SK-N-SH (cell line): ENCODE results near the gene KCNJ15. TPM values are rescaled to one million over a fixed set of nuclear protein-coding genes. Genes with fewer than 3 reads are reported as not detected.

Experiments used
- CTCF ChIA-PET: fragments of 300-600, 350-600 bp; formaldehyde crosslinking; extraction: SDS; loops from one replicate; lab custom pipeline; 2021; lab: Yijun Ruan, JAX
- POLR2A ChIA-PET: fragments of 350-600 bp; sonication (Branson Sonifier 250); formaldehyde crosslinking; extraction: SDS; loops from one replicate; lab custom pipeline; 2020; ENCODE audit warnings: antibody characterized with exemption, inconsistent platforms; lab: Yijun Ruan, JAX
- DNase-seq: peaks from one replicate; pipeline ENCODE4 v3.0.0; 2012
- H2AFZ ChIP-seq: fragments of 200-600 bp; sonication (generic); 2 replicates; pipeline ENCODE4 v1.8.1; 2016; ENCODE audit warnings: antibody characterized with exemption, mild to moderate bottlenecking, low read depth
- H3F3A ChIP-seq: fragments of 200-600 bp; sonication (generic); replicated peaks from 2 replicates; pipeline ENCODE3; 2016; ENCODE audit warnings: antibody characterized with exemption, mild to moderate bottlenecking; ENCODE audit not compliant: insufficient read depth
- H3K27ac ChIP-seq, 2 experiments: fragments of 200-500 bp in 1 of 2; fragments of 200-600 bp in 1 of 2; sonication (Bioruptor generic) in 1 of 2; sonication (generic), shearing (Covaris generic) in 1 of 2; 2 replicates each; pipeline versions ENCODE4 v1.5.1 to v1.6.1; 2014 to 2016; ENCODE audit warnings: low read depth in 2 of 2, inconsistent platforms in 1 of 2, low read length in 1 of 2, mild to moderate bottlenecking in 1 of 2, mixed read lengths in 1 of 2
- H3K27me3 ChIP-seq: fragments of 200-600 bp; sonication (generic), shearing (Covaris generic); 2 replicates; pipeline ENCODE4 v1.6.1; 2016; ENCODE audit warnings: mixed run types; ENCODE audit not compliant: insufficient read depth
- H3K36me3 ChIP-seq, 2 experiments: fragments of 200-500 bp in 1 of 2; fragments of 200-600 bp in 1 of 2; sonication (Bioruptor generic) in 1 of 2; sonication (generic) in 1 of 2; replicated peaks in 1 of 2; 2 replicates each; pipeline versions ENCODE3 to v1.5.1; 2014 to 2016; ENCODE audit warnings: low read length in 1 of 2, mild to moderate bottlenecking in 1 of 2; ENCODE audit not compliant: insufficient read depth in 2 of 2, control insufficient read depth in 1 of 2
- H3K4me1 ChIP-seq, 2 experiments: fragments of 200-500 bp in 1 of 2; fragments of 200-600 bp in 1 of 2; sonication (Bioruptor generic) in 1 of 2; sonication (generic), shearing (Covaris generic) in 1 of 2; 2 replicates each; pipeline versions ENCODE4 v1.5.1 to v1.6.1; 2014 to 2016; ENCODE audit warnings: low read depth in 1 of 2, low read length in 1 of 2, mixed run types in 1 of 2; ENCODE audit not compliant: insufficient read depth in 2 of 2, control insufficient read depth in 1 of 2
- H3K4me2 ChIP-seq: fragments of 200-600 bp; sonication (generic), shearing (Covaris generic); 2 replicates; pipeline ENCODE4 v1.6.1; 2017; ENCODE audit warnings: mixed run types
- H3K4me3 ChIP-seq, 2 experiments: fragments of 200-500 bp in 1 of 2; fragments of 200-600 bp in 1 of 2; sonication (Bioruptor generic) in 1 of 2; sonication (generic), shearing (Covaris generic) in 1 of 2; 2 replicates each; pipeline versions ENCODE4 v1.5.1 to v1.8.1; 2014 to 2016; ENCODE audit warnings: low read depth in 2 of 2, inconsistent platforms in 1 of 2, low read length in 1 of 2, mild to moderate bottlenecking in 1 of 2, mixed read lengths in 1 of 2, moderate library complexity in 1 of 2
- H3K79me2 ChIP-seq: fragments of 200-600 bp; sonication (generic); 2 replicates; pipeline ENCODE4 v1.8.1; 2017; ENCODE audit warnings: mild to moderate bottlenecking; ENCODE audit not compliant: insufficient read depth
- H3K9ac ChIP-seq: fragments of 200-600 bp; sonication (generic); 2 replicates; pipeline ENCODE4 v1.6.1; 2017; ENCODE audit warnings: mixed run types
- H3K9me2 ChIP-seq: fragments of 200-600 bp; sonication (generic); 2 replicates; pipeline ENCODE4 v1.6.1; 2017; ENCODE audit warnings: mixed run types
- H3K9me3 ChIP-seq: fragments of 200-600 bp; sonication (generic); 2 replicates; pipeline ENCODE4 v1.6.1; 2017; ENCODE audit warnings: mixed run types, mild to moderate bottlenecking, moderate library complexity
- H4K20me1 ChIP-seq: fragments of 200-600 bp; sonication (generic); 2 replicates; pipeline ENCODE4 v1.6.1; 2017; ENCODE audit warnings: mild to moderate bottlenecking, mixed run types; ENCODE audit not compliant: insufficient read depth
- CHD2 ChIP-seq: fragments of 150-350 bp; IDR thresholded peaks from 2 replicates; pipeline ENCODE4 v1.6.1; 2018; ENCODE audit warnings: low read length; ENCODE audit not compliant: partially characterized antibody
- ELF1 ChIP-seq: IDR thresholded peaks from 2 replicates; pipeline ENCODE4 v1.4.0; 2012
- EZH2phosphoT487 ChIP-seq: fragments of 200-600 bp; sonication (generic); IDR thresholded peaks from 2 replicates; pipeline ENCODE4 v1.6.1; 2017; ENCODE audit warnings: low read depth, mixed run types, mild to moderate bottlenecking, antibody characterized with exemption, moderate library complexity, borderline replicate concordance
- FOSL2 ChIP-seq: IDR thresholded peaks from 2 replicates; pipeline ENCODE4 v1.4.0; 2012; ENCODE audit warnings: low read depth, mild to moderate bottlenecking, moderate library complexity, borderline replicate concordance
- FOXJ3 ChIP-seq: sonication (generic); formaldehyde crosslinking; IDR thresholded peaks from 2 replicates; pipeline ENCODE4 v1.5.1; 2020; ENCODE audit warnings: mild to moderate bottlenecking, missing genetic modification reagents
- GABPA ChIP-seq: IDR thresholded peaks from 2 replicates; pipeline ENCODE4 v1.4.0; 2012; ENCODE audit warnings: low read depth, mild to moderate bottlenecking
- GATA2 ChIP-seq: sonication (generic); formaldehyde crosslinking; IDR thresholded peaks from 2 replicates; pipeline ENCODE4 v1.5.0; 2020; ENCODE audit warnings: mild to moderate bottlenecking, missing genetic modification reagents
- JUND ChIP-seq: IDR thresholded peaks from 2 replicates; pipeline ENCODE4 v1.4.0; 2012
- MAX ChIP-seq: IDR thresholded peaks from 2 replicates; pipeline ENCODE4 v1.4.0; 2012; ENCODE audit warnings: low read depth
- MEF2A ChIP-seq: IDR thresholded peaks from 2 replicates; pipeline ENCODE4 v1.4.0; 2012; ENCODE audit warnings: low read depth, borderline replicate concordance
- MXI1 ChIP-seq: IDR thresholded peaks from 2 replicates; pipeline ENCODE4 v1.6.1; 2012; ENCODE audit warnings: mild to moderate bottlenecking, low read depth, low read length, improper control_type of control experiment
- NRF1 ChIP-seq: IDR thresholded peaks from 2 replicates; pipeline ENCODE4 v1.6.1; 2012; ENCODE audit warnings: low read depth, mild to moderate bottlenecking, low read length
- PBX3 ChIP-seq: IDR thresholded peaks from 2 replicates; pipeline ENCODE4; 2012
- POLR2AphosphoS5 ChIP-seq: IDR thresholded peaks from 2 replicates; pipeline ENCODE4 v1.6.1; 2012; ENCODE audit warnings: low read depth, low read length
- RAD21 ChIP-seq: IDR thresholded peaks from 2 replicates; pipeline ENCODE4 v1.6.1; 2012; ENCODE audit warnings: mild to moderate bottlenecking, low read length
- RCOR1 ChIP-seq: fragments of 150-350 bp; IDR thresholded peaks from 2 replicates; pipeline ENCODE4 v1.6.1; 2017; ENCODE audit warnings: antibody characterized with exemption, low read length
- REST ChIP-seq: IDR thresholded peaks from 2 replicates; pipeline ENCODE4 v1.6.1; 2012; ENCODE audit warnings: mild to moderate bottlenecking, low read depth, low read length, moderate library complexity
- RFX5 ChIP-seq: IDR thresholded peaks from 2 replicates; pipeline ENCODE4 v1.6.1; 2012; ENCODE audit warnings: mild to moderate bottlenecking, improper control_type of control experiment, low read length
- RXRA ChIP-seq: IDR thresholded peaks from 2 replicates; pipeline ENCODE4 v1.4.0; 2012; ENCODE audit warnings: low read depth, mild to moderate bottlenecking, borderline replicate concordance
- SIN3A ChIP-seq: IDR thresholded peaks from 2 replicates; pipeline ENCODE4 v1.6.1; 2012; ENCODE audit warnings: low read depth, mild to moderate bottlenecking, low read length, moderate library complexity, borderline replicate concordance
- SMC3 ChIP-seq: IDR thresholded peaks from 2 replicates; pipeline ENCODE4 v1.6.1; 2012; ENCODE audit warnings: low read depth, low read length, improper control_type of control experiment
- TCF12 ChIP-seq: IDR thresholded peaks from 2 replicates; pipeline ENCODE4 v1.4.0; 2012
- USF1 ChIP-seq: IDR thresholded peaks from 2 replicates; pipeline ENCODE4 v1.4.0; 2012; ENCODE audit warnings: low read depth, borderline replicate concordance
- YY1 ChIP-seq: IDR thresholded peaks from 2 replicates; pipeline ENCODE4 v1.4.0; 2012; ENCODE audit warnings: low read depth, mild to moderate bottlenecking
- WGBS: methylation state at CpG from one replicate; pipeline ENCODE4 v1.1.6; 2017; ENCODE audit warnings: low lambda C conversion rate; 5-methylcytosine and 5-hydroxymethylcytosine counted together
- polyA plus RNA-seq, 3 experiments: library from polyadenylated mRNA; depleted of rRNA; stranded (reverse); fragments of >200 nt; gene quantifications; 2 replicates each; pipeline ENCODE4 v1.2.3, GENCODE V29; 2012
- TF ChIP-seq, protein P1 (sequence below): IDR thresholded peaks from 2 replicates; pipeline ENCODE4 v1.4.0; 2012; ENCODE audit warnings: low read depth, borderline replicate concordance
- TF ChIP-seq, protein P2 (sequence below): fragments of 150-350 bp; IDR thresholded peaks from 2 replicates; pipeline ENCODE4 v1.6.1; 2017; ENCODE audit warnings: antibody characterized with exemption, low read length, low read depth, borderline replicate concordance

KCNJ15 gene
- polyA plus RNA-seq, 1 of the 3 experiments (the other 2 are of a cell fraction): 0.03 TPM

DNA sequence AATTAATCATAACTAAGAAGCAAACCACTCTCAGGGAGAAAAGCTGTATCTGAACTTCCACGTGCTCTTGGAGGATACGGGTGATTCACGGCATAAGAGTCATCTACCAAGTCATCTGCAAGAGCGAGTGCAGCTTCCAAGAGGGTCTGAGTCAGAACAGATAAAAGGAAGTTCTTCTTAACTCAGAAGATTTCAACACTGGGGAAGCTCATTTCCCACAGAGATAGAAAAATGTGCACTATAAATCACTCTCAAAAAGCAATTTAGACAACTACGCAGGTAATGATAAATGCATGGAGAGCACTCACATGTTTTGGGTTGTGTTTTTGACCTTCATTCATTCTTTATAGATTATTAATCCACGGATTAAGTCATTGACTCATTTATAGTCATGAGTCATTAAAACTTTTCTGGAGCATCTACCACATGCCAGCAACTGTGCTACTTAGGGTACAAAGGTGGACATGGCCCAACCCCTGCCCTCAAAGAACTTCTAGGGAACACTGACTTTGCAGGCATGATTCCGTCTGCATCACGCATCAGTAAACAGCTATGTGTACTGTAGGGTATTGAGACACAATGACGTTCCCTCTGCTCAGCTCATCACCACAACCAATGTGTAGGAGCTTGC, 20.8 kb downstream of the KCNJ15 start:
- no peak overlapping the region; a peak in 1 of 4 replicates for H3K4me3 ChIP-seq
- H3K9me3 ChIP-seq: no peaks in the 10 kb centered on the region
- H4K20me1 ChIP-seq: no peaks in the 10 kb centered on the region
- H3K36me3 ChIP-seq: no peaks in the 10 kb centered on the region
- WGBS: 10% methylated on average over 9 of the region's 9 CpGs
- H3K9ac ChIP-seq: no peak overlapping the region; the same call in 1 of the 2 replicates
- ChIA-PET POLR2A (no interaction called here), CTCF (no interaction called here)
- H3K4me2 ChIP-seq: peak overlapping the region; percentile 60; the same call in 1 of the 2 replicates
- H3K9me2 ChIP-seq: no peaks in the 10 kb centered on the region
- H3K27me3 ChIP-seq: no peaks in the 10 kb centered on the region
- H3K79me2 ChIP-seq: no peaks in the 10 kb centered on the region
- peaks cover 0 to 12% of the 10 kb centered on the region in 2 experiments; a peak in 2 of 4 replicates for H3K4me1 ChIP-seq
- peaks cover 16% of the 10 kb centered on the region for H3F3A ChIP-seq
- H3K27ac ChIP-seq: peak overlapping the region in 1 of 2 experiments; percentile 92; a peak in 2 of 4 replicates
- no peak for DNase-seq
- H2AFZ ChIP-seq: no peak overlapping the region
- TF ChIP-seq FOSL2: peak; percentile 94
- TF ChIP-seq RCOR1: no peak
- TF ChIP-seq USF1: no peak
- peak; percentile 95 for TF ChIP-seq TCF12
- TF ChIP-seq PBX3: peak; percentile 98
- TF ChIP-seq RAD21: no peak; the same call in 1 of the 2 replicates
- peak; percentile 92 for TF ChIP-seq JUND
- peak; percentile 94 for TF ChIP-seq MAX
- no peak for TF ChIP-seq EZH2phosphoT487
- TF ChIP-seq REST: no peak
- TF ChIP-seq SMC3: no peak
- peak; percentile 68 for TF ChIP-seq MEF2A
- no peak; the same call in 1 of the 2 replicates for TF ChIP-seq MXI1
- TF ChIP-seq FOXJ3 (CRISPR knock-in tag): no peak
- no peak for TF ChIP-seq GABPA
- TF ChIP-seq GATA2 (CRISPR knock-in tag): no peak
- TF ChIP-seq CHD2: no peak
- TF ChIP-seq RXRA: peak; percentile 73; the same call in 1 of the 2 replicates
- TF ChIP-seq YY1: peak; percentile 45; the same call in 1 of the 2 replicates
- TF ChIP-seq RFX5: no peak
- TF ChIP-seq SIN3A: peak; percentile 46; the same call in 1 of the 2 replicates
- no peak for TF ChIP-seq NRF1
- TF ChIP-seq ELF1: no peak
- TF ChIP-seq POLR2AphosphoS5: peak; percentile 78; the same call in 1 of the 2 replicates
- TF ChIP-seq, protein P1, sequence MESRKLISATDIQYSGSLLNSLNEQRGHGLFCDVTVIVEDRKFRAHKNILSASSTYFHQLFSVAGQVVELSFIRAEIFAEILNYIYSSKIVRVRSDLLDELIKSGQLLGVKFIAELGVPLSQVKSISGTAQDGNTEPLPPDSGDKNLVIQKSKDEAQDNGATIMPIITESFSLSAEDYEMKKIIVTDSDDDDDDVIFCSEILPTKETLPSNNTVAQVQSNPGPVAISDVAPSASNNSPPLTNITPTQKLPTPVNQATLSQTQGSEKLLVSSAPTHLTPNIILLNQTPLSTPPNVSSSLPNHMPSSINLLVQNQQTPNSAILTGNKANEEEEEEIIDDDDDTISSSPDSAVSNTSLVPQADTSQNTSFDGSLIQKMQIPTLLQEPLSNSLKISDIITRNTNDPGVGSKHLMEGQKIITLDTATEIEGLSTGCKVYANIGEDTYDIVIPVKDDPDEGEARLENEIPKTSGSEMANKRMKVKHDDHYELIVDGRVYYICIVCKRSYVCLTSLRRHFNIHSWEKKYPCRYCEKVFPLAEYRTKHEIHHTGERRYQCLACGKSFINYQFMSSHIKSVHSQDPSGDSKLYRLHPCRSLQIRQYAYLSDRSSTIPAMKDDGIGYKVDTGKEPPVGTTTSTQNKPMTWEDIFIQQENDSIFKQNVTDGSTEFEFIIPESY: peak; percentile 60; the same call in 1 of the 2 replicates
- TF ChIP-seq, protein P2, sequence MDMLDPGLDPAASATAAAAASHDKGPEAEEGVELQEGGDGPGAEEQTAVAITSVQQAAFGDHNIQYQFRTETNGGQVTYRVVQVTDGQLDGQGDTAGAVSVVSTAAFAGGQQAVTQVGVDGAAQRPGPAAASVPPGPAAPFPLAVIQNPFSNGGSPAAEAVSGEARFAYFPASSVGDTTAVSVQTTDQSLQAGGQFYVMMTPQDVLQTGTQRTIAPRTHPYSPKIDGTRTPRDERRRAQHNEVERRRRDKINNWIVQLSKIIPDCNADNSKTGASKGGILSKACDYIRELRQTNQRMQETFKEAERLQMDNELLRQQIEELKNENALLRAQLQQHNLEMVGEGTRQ: no peak
